ENCODE results near the gene FAM3D. TPM values are rescaled to one million over a fixed set of nuclear protein-coding genes. Genes with fewer than 3 reads are reported as not detected.

The FAM3D gene
- total RNA-seq, 1 donor from 2014 or later: 4.0 TPM

GRCh38 chr3:58693940-58694850 is 27.6 kb upstream of the FAM3D start:
- intact Hi-C loops (cut with DNase I): no loop called here
- Histone ChIP-seq H3K27me3 (no peaks in the 10 kb centered on the region), H3K4me1 (no peaks in the 10 kb centered on the region), H3K9me3 (no peaks in the 10 kb centered on the region), H3K4me3 (no peak overlapping the region), H3K27ac (no peak overlapping the region), H3K36me3 (no peaks in the 10 kb centered on the region)
- no peak for TF ChIP-seq CTCF (IDR thresholded peaks at IDR 0.05)
- no peak for ATAC-seq
- DNase-seq: no peak

DNA sequence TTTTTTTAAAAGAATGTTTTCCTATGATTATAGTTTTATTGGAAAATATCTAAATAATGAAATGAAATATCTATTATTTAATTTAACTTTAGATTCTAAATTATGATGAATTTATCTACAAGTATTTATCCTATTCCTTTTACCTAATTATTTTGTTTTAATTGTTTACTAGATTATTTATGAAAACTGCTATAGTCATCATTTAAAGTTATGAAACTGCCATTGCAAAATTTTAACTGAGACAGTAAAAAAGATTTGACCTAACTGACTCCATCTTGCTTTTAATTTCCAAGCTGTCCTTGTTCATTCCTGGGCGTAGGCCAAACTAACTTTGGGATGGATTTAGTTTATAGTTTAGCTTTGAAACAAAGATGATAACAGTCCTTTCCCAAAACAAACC is 25.9 kb upstream of the FAM3D start:
- ATAC-seq (no peak), DNase-seq (no peak)
- intact Hi-C loops (cut with DNase I): no loop called here
- TF ChIP-seq CTCF (IDR thresholded peaks at IDR 0.05): no peak
- H3K4me3 ChIP-seq: no peak overlapping the region
- H3K36me3 ChIP-seq: no peaks in the 10 kb centered on the region
- H3K4me1 ChIP-seq: no peaks in the 10 kb centered on the region
- H3K27me3 ChIP-seq: no peaks in the 10 kb centered on the region
- H3K9me3 ChIP-seq: no peaks in the 10 kb centered on the region
- no peak overlapping the region for H3K27ac ChIP-seq

DNA sequence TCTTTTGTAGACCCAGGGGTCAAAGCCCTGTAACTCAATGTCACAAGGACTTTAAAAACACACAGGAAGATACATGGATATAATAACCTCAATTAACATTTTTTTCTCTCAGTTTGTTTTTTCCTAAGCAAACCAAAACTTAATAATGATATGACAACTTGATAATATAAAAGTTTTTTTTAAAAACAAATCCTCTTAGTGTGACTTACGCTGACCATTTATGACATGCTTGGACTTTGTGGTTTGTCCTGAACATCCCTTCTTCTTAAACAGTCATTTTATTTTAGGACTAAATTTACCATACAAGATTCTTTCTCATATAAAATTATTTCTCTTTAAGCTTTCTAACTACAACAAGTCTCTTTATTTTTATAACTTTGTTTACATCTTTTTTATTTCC is 25.4 kb upstream of the FAM3D start:
- no peaks in the 10 kb centered on the region for H3K4me1 ChIP-seq
- no peak for TF ChIP-seq CTCF (IDR thresholded peaks at IDR 0.05)
- no peak for DNase-seq
- H3K9me3 ChIP-seq: no peaks in the 10 kb centered on the region
- no peak for ATAC-seq
- H3K36me3 ChIP-seq: no peaks in the 10 kb centered on the region
- no peaks in the 10 kb centered on the region for H3K27me3 ChIP-seq
- H3K4me3 ChIP-seq: no peak overlapping the region
- H3K27ac ChIP-seq: no peak overlapping the region
- intact Hi-C loops (cut with DNase I): no loop called here

GRCh38 chr3:58690490-58690889 is 23.9 kb upstream of the FAM3D start:
- DNase-seq: no peak
- Histone ChIP-seq H3K36me3 (no peaks in the 10 kb centered on the region), H3K4me1 (no peaks in the 10 kb centered on the region), H3K27me3 (no peaks in the 10 kb centered on the region), H3K9me3 (no peaks in the 10 kb centered on the region), H3K27ac (no peak overlapping the region), H3K4me3 (no peak overlapping the region)
- intact Hi-C loops (cut with DNase I): no loop called here
- no peak for ATAC-seq
- TF ChIP-seq CTCF (IDR thresholded peaks at IDR 0.05): no peak

- DNase-seq (no peak), ATAC-seq (no peak)
- Histone ChIP-seq H3K9me3 (no peaks in the 10 kb centered on the region), H3K4me3 (no peak overlapping the region), H3K27ac (no peak overlapping the region), H3K4me1 (no peaks in the 10 kb centered on the region), H3K27me3 (no peaks in the 10 kb centered on the region), H3K36me3 (no peaks in the 10 kb centered on the region)
- intact Hi-C loops (cut with DNase I): no loop called here
- TF ChIP-seq CTCF (IDR thresholded peaks at IDR 0.05): no peak
These were observed 22.0 kb upstream of the FAM3D start for GRCh38 chr3:58688574-58688973.
